ENCODE measurements around the gene MANEAL. TPM values are rescaled to one million over a fixed set of nuclear protein-coding genes. Genes with fewer than 3 reads are reported as not detected.

Gene MANEAL, protein sequence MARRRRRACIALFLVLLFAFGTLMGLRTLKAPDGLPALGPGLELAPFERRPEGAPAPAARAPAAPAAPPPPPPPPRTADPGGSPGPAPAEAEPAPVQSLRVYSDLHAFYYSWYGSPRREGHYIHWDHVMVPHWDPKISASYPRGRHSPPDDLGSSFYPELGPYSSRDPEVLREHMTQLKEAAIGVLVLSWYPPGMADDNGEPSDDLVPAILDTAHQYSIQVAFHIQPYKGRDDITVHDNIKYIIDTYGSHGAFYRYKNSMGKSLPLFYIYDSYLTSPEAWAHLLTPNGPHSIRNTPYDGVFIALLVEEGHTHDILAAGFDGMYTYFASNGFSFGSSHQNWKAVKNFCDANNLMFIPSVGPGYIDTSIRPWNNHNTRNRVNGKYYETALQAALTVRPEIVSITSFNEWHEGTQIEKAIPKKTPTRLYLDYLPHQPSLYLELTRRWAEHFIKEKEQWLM
- total RNA-seq, result 1 to 10 TPM; 1.0 to 1.8 TPM
- 1 to 10 TPM in 1 of 2 donors, under 1 TPM in 1; 0.96 to 6.2 TPM for polyA plus RNA-seq

DNA sequence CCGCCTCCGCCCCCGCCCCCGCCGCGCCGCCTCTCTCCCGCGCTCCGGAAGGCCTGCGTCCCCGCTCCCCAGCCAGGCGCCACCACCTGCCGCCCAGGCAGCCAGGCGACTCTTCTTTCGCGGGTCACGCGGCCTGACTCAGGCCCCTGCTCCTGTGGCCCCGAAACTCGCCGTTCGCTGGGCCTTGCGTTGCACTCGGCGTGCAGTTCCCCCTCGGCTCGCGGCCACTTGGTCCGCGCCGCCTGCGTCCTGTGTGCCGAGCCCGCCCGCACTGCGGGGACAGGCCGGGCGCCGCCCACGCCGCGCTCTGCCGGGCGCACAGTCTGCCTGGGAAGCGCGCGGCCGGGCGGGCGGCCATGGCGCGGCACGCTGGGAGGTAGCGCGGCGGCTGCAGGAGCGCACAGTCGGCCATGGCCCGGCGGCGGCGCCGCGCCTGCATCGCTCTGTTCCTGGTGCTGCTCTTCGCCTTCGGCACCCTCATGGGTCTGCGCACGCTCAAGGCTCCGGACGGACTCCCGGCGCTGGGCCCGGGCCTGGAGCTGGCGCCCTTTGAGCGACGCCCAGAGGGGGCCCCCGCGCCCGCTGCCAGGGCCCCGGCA is at the start of gene MANEAL:
Gene MANEAL, plus strand, starts transcription at position 75 of the 599 bp plus-strand sequence. Its CDS starts 336 bp downstream, at position 411.
- H3K9ac ChIP-seq (ENCODE audit: low read depth in 1 of 2, low read length in 2 of 2), result no peak within 1 kb of the TSS
- H3K27ac ChIP-seq (ENCODE audit: low read depth in 1 of 2, low read length in 2 of 2), result no peak within 1 kb of the TSS
- no peak for TF ChIP-seq YY1 (IDR thresholded peaks at IDR 0.05)
- TF ChIP-seq RAD21 (IDR thresholded peaks at IDR 0.05), result no peak
- TF ChIP-seq JUND (IDR thresholded peaks at IDR 0.05), result no peak
- TF ChIP-seq HNF4A (conservative IDR thresholded peaks at IDR 0.05), result no peak
- TF ChIP-seq TAF1 (conservative IDR thresholded peaks at IDR 0.05), result no peak
- TF ChIP-seq, protein P1, sequence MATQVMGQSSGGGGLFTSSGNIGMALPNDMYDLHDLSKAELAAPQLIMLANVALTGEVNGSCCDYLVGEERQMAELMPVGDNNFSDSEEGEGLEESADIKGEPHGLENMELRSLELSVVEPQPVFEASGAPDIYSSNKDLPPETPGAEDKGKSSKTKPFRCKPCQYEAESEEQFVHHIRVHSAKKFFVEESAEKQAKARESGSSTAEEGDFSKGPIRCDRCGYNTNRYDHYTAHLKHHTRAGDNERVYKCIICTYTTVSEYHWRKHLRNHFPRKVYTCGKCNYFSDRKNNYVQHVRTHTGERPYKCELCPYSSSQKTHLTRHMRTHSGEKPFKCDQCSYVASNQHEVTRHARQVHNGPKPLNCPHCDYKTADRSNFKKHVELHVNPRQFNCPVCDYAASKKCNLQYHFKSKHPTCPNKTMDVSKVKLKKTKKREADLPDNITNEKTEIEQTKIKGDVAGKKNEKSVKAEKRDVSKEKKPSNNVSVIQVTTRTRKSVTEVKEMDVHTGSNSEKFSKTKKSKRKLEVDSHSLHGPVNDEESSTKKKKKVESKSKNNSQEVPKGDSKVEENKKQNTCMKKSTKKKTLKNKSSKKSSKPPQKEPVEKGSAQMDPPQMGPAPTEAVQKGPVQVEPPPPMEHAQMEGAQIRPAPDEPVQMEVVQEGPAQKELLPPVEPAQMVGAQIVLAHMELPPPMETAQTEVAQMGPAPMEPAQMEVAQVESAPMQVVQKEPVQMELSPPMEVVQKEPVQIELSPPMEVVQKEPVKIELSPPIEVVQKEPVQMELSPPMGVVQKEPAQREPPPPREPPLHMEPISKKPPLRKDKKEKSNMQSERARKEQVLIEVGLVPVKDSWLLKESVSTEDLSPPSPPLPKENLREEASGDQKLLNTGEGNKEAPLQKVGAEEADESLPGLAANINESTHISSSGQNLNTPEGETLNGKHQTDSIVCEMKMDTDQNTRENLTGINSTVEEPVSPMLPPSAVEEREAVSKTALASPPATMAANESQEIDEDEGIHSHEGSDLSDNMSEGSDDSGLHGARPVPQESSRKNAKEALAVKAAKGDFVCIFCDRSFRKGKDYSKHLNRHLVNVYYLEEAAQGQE (IDR thresholded peaks at IDR 0.05), result no peak
- TF ChIP-seq SP1 (IDR thresholded peaks at IDR 0.05), result no peak
- TF ChIP-seq EGR1 (IDR thresholded peaks at IDR 0.05; ENCODE audit: low read depth in 2 of 2), result no peak
- TF ChIP-seq FOXA2 (IDR thresholded peaks at IDR 0.05), result no peak
- TF ChIP-seq, protein P2, sequence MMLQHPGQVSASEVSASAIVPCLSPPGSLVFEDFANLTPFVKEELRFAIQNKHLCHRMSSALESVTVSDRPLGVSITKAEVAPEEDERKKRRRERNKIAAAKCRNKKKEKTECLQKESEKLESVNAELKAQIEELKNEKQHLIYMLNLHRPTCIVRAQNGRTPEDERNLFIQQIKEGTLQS (IDR thresholded peaks at IDR 0.05), result no peak
- TF ChIP-seq GABPA (IDR thresholded peaks at IDR 0.05 in 1 of 2, conservative IDR thresholded peaks at IDR 0.05 in 1 of 2), result no peak
- no peak for TF ChIP-seq RXRA (IDR thresholded peaks at IDR 0.05)
- TF ChIP-seq, protein P3, sequence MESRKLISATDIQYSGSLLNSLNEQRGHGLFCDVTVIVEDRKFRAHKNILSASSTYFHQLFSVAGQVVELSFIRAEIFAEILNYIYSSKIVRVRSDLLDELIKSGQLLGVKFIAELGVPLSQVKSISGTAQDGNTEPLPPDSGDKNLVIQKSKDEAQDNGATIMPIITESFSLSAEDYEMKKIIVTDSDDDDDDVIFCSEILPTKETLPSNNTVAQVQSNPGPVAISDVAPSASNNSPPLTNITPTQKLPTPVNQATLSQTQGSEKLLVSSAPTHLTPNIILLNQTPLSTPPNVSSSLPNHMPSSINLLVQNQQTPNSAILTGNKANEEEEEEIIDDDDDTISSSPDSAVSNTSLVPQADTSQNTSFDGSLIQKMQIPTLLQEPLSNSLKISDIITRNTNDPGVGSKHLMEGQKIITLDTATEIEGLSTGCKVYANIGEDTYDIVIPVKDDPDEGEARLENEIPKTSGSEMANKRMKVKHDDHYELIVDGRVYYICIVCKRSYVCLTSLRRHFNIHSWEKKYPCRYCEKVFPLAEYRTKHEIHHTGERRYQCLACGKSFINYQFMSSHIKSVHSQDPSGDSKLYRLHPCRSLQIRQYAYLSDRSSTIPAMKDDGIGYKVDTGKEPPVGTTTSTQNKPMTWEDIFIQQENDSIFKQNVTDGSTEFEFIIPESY (IDR thresholded peaks at IDR 0.05), result no peak
- TF ChIP-seq NR2F2 (IDR thresholded peaks at IDR 0.05), result no peak
- TF ChIP-seq FOXA1 (IDR thresholded peaks at IDR 0.05), result no peak
- TF ChIP-seq, protein P4, sequence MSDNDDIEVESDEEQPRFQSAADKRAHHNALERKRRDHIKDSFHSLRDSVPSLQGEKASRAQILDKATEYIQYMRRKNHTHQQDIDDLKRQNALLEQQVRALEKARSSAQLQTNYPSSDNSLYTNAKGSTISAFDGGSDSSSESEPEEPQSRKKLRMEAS (IDR thresholded peaks at IDR 0.05), result no peak
- TF ChIP-seq, protein P5, sequence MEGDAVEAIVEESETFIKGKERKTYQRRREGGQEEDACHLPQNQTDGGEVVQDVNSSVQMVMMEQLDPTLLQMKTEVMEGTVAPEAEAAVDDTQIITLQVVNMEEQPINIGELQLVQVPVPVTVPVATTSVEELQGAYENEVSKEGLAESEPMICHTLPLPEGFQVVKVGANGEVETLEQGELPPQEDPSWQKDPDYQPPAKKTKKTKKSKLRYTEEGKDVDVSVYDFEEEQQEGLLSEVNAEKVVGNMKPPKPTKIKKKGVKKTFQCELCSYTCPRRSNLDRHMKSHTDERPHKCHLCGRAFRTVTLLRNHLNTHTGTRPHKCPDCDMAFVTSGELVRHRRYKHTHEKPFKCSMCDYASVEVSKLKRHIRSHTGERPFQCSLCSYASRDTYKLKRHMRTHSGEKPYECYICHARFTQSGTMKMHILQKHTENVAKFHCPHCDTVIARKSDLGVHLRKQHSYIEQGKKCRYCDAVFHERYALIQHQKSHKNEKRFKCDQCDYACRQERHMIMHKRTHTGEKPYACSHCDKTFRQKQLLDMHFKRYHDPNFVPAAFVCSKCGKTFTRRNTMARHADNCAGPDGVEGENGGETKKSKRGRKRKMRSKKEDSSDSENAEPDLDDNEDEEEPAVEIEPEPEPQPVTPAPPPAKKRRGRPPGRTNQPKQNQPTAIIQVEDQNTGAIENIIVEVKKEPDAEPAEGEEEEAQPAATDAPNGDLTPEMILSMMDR (IDR thresholded peaks at IDR 0.05; ENCODE audit: low read depth, low read length, missing input control), result no peak
- TF ChIP-seq HNF4G (IDR thresholded peaks at IDR 0.05), result no peak

More for the DNA sequence above, at the start of gene MANEAL:
- no peaks in the 10 kb centered on the region for H3K9me3 ChIP-seq (ENCODE audit: control insufficient read depth in 4 of 4, low read length in 3 of 4)
- under 1% methylated on average over 82 of the region's 82 CpGs for WGBS
- H3K27me3 ChIP-seq (ENCODE audit: control insufficient read depth in 4 of 4, insufficient read depth in 4 of 4, low read length in 3 of 4), result no peaks in the 10 kb centered on the region
- peak within 1 kb of the TSS; percentile 56 to 70 (median 67) for H3K4me3 ChIP-seq (ENCODE audit: low read depth in 1 of 3, low read length in 3 of 3)
- H3K36me3 ChIP-seq (ENCODE audit: control insufficient read depth in 4 of 4, insufficient read depth in 3 of 4, low read depth in 1 of 4, low read length in 3 of 4), result peaks cover 0 to 5% (median 2%) of the 10 kb centered on the region in 4 donors
- H3K4me1 ChIP-seq (ENCODE audit: control insufficient read depth in 4 of 4, insufficient read depth in 4 of 4, low read length in 3 of 4), result peaks cover 7 to 21% (median 9%) of the 10 kb centered on the region in 4 donors
- no peak for DNase-seq (ENCODE audit: low spot score)
